ENCODE measurements around the gene FCHO2.

FCHO2 gene

GRCh38 chr5:73139485-73139884 is 183.6 kb downstream of the FCHO2 start:
- no peak for DNase-seq
